Nephron (organoid): ENCODE measurements around the gene ITPRIPL2.

ENCODE experiments used
- H3K27ac Mint-ChIP-seq, 3 experiments: 2 replicates each; pipeline ENCODE4 v1.8.0; 2020; ENCODE audit warnings: mixed read lengths in 3 of 3, mild to moderate bottlenecking in 2 of 3, moderate library complexity in 1 of 3
- H3K27me3 Mint-ChIP-seq: 2 replicates; pipeline ENCODE4 v1.8.0; 2021; ENCODE audit warnings: low read depth, mild to moderate bottlenecking, moderate library complexity, mixed read lengths
- H3K36me3 Mint-ChIP-seq: 2 replicates; pipeline ENCODE4 v1.8.0; 2020; ENCODE audit warnings: low read depth, mixed read lengths
- H3K4me1 Mint-ChIP-seq: 2 replicates; pipeline ENCODE4 v1.8.0; 2020; ENCODE audit warnings: mixed read lengths
- H3K4me3 Mint-ChIP-seq, 3 experiments: 2 replicates each; pipeline ENCODE4 v1.8.0; 2020; ENCODE audit warnings: mild to moderate bottlenecking in 3 of 3, mixed read lengths in 3 of 3, moderate library complexity in 2 of 3
- H3K9me3 Mint-ChIP-seq: 2 replicates; pipeline ENCODE4 v1.8.0; 2020; ENCODE audit warnings: mixed read lengths
- TF ChIP-seq, protein P1 (sequence below), 3 experiments: fragments of 200-600 bp; sonication (generic); IDR thresholded peaks; one replicate each; pipeline ENCODE4 v1.5.0; 2021; ENCODE audit warnings: antibody characterized with exemption in 3 of 3; ENCODE audit not compliant: unreplicated experiment in 3 of 3

ITPRIPL2 gene

GRCh38 chr16:19137201-19138128 lies 23.7 kb downstream of the ITPRIPL2 start:
- Mint-ChIP-seq H3K36me3 (no peaks in the 10 kb centered on the region), H3K27ac (peak overlapping the region; percentile 69 to 92 (median 88)), H3K9me3 (no peaks in the 10 kb centered on the region), H3K27me3 (peaks cover 1% of the 10 kb centered on the region), H3K4me1 (peaks cover 52% of the 10 kb centered on the region), H3K4me3 (peak overlapping the region in 1 of 3 experiments; percentile 43)
- TF ChIP-seq, protein P1, sequence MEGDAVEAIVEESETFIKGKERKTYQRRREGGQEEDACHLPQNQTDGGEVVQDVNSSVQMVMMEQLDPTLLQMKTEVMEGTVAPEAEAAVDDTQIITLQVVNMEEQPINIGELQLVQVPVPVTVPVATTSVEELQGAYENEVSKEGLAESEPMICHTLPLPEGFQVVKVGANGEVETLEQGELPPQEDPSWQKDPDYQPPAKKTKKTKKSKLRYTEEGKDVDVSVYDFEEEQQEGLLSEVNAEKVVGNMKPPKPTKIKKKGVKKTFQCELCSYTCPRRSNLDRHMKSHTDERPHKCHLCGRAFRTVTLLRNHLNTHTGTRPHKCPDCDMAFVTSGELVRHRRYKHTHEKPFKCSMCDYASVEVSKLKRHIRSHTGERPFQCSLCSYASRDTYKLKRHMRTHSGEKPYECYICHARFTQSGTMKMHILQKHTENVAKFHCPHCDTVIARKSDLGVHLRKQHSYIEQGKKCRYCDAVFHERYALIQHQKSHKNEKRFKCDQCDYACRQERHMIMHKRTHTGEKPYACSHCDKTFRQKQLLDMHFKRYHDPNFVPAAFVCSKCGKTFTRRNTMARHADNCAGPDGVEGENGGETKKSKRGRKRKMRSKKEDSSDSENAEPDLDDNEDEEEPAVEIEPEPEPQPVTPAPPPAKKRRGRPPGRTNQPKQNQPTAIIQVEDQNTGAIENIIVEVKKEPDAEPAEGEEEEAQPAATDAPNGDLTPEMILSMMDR (IDR thresholded peaks at IDR 0.05; ENCODE audit: unreplicated experiment in 3 of 3): no peak

DNA sequence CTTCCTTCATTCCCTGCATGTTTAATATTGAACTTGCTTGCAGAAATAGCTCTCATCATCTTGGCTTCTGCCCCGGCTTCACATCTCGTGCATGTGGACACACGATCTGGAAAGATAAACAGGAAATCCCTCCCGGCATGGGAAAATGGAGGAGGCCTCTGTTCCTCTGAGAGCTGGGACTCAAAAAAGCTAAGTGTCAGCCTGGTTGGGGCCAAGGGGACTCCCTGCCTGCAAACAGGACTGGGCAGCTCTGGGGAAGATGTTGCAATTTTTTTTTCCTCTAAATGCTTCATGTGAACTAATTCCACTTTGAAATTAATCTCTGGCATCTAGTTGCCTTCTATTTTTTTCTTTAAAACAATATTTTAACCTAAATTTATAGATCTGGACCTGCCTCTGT lies 24.8 kb downstream of the ITPRIPL2 start:
- H3K27ac Mint-ChIP-seq: peak overlapping the region; percentile 78 to 88 (median 85)
- H3K27me3 Mint-ChIP-seq: peaks cover 3% of the 10 kb centered on the region
- peaks cover 52% of the 10 kb centered on the region for H3K4me1 Mint-ChIP-seq
- no peaks in the 10 kb centered on the region for H3K9me3 Mint-ChIP-seq
- peak overlapping the region in 2 of 3 experiments; percentile 6 to 20 for H3K4me3 Mint-ChIP-seq
- H3K36me3 Mint-ChIP-seq: no peaks in the 10 kb centered on the region
- TF ChIP-seq, protein P1 (IDR thresholded peaks at IDR 0.05; ENCODE audit: unreplicated experiment in 3 of 3): no peak

GRCh38 chr16:19139436-19140091 lies 25.8 kb downstream of the ITPRIPL2 start:
- Mint-ChIP-seq H3K27ac (peak overlapping the region; percentile 78 to 88 (median 85)), H3K9me3 (no peaks in the 10 kb centered on the region), H3K4me1 (peaks cover 52% of the 10 kb centered on the region), H3K4me3 (no peak overlapping the region), H3K27me3 (peaks cover 3% of the 10 kb centered on the region), H3K36me3 (no peaks in the 10 kb centered on the region)
- TF ChIP-seq, protein P1 (IDR thresholded peaks at IDR 0.05; ENCODE audit: unreplicated experiment in 3 of 3): no peak

DNA sequence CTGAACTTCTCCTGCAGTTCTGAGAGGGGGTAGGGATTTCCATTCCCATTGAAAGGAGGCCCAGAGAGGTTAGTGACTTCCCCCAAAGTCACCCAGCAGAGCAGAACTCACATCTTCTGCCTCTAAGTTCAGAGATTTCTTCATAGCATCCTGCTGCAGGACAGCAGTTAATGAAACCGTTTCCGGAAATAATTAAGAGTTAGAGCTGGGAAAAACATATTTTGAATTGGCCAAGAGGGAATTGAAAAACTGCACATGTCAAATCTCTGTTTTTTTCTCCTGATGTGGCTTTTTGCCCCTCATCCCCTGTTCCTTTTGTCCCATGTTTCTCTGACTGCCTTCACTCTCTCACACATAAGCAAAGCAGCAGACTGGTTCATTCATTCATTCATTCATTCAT lies 26.6 kb downstream of the ITPRIPL2 start:
- Mint-ChIP-seq H3K4me1 (peaks cover 49% of the 10 kb centered on the region), H3K27me3 (peaks cover 3% of the 10 kb centered on the region), H3K9me3 (no peaks in the 10 kb centered on the region), H3K27ac (peak overlapping the region in 2 of 3 experiments; percentile 77 to 88), H3K36me3 (no peaks in the 10 kb centered on the region), H3K4me3 (no peak overlapping the region)
- TF ChIP-seq, protein P1 (IDR thresholded peaks at IDR 0.05; ENCODE audit: unreplicated experiment in 3 of 3): no peak

GRCh38 chr16:19142939-19143598 lies 29.3 kb downstream of the ITPRIPL2 start:
- no peak overlapping the region for H3K4me3 Mint-ChIP-seq
- peaks cover 28% of the 10 kb centered on the region for H3K4me1 Mint-ChIP-seq
- no peak overlapping the region for H3K27ac Mint-ChIP-seq
- peaks cover 3% of the 10 kb centered on the region for H3K27me3 Mint-ChIP-seq
- TF ChIP-seq, protein P1 (IDR thresholded peaks at IDR 0.05; ENCODE audit: unreplicated experiment in 3 of 3): no peak
- H3K9me3 Mint-ChIP-seq: no peaks in the 10 kb centered on the region
- no peaks in the 10 kb centered on the region for H3K36me3 Mint-ChIP-seq
